ENCODE results near the gene HOGA1.
"Not testable (repeated sequence)": the region's sequence is repeated elsewhere in the genome, so short reads cannot be mapped to it uniquely, and the experiment has no call there.

The HOGA1 gene

GRCh38 chr10:97611473-97611872, 27.3 kb downstream of the HOGA1 start:
- DNase-seq (ENCODE audit: low read depth) = no peak

- DNase-seq (ENCODE audit: low read depth) = no peak
Observed at GRCh38 chr10:97612386-97612785, 28.2 kb downstream of the HOGA1 start.

GRCh38 chr10:97618285-97618684, 34.1 kb downstream of the HOGA1 start:
- no peak for DNase-seq (ENCODE audit: low read depth)

GRCh38 chr10:97618733-97619132, 34.5 kb downstream of the HOGA1 start:
- no peak for DNase-seq (ENCODE audit: low read depth)

GRCh38 chr10:97623277-97623676, 39.1 kb downstream of the HOGA1 start:
- no peak for DNase-seq (ENCODE audit: low read depth)

GRCh38 chr10:97627731-97628130, 43.5 kb downstream of the HOGA1 start:
- no peak for DNase-seq (ENCODE audit: low read depth)

GRCh38 chr10:97628228-97628627, 44.0 kb downstream of the HOGA1 start:
- no peak for DNase-seq (ENCODE audit: low read depth)

GRCh38 chr10:97629289-97629688, 45.1 kb downstream of the HOGA1 start:
- no peak for DNase-seq (ENCODE audit: low read depth)

- no peak for DNase-seq (ENCODE audit: low read depth)
Observed at GRCh38 chr10:97631098-97631497, 46.9 kb downstream of the HOGA1 start.

- peak; percentile 72 for DNase-seq (ENCODE audit: low read depth)
Observed at GRCh38 chr10:97632949-97633884, 49.0 kb downstream of the HOGA1 start, which contains the start of gene MORN4. TSS of gene MORN4 (minus strand) at chr10:97633500. CDS start at chr10:97619653, 13,847 bp downstream.

GRCh38 chr10:97633921-97634320, 49.7 kb downstream of the HOGA1 start:
- no peak for DNase-seq (ENCODE audit: low read depth)

- no peak for DNase-seq (ENCODE audit: low read depth)
Observed at GRCh38 chr10:97635577-97635976, 51.4 kb downstream of the HOGA1 start.

- DNase-seq (ENCODE audit: low read depth) = not testable (repeated sequence)
Observed at GRCh38 chr10:97639090-97639489, 54.9 kb downstream of the HOGA1 start.

- DNase-seq (ENCODE audit: low read depth) = peak; percentile 93
Observed at GRCh38 chr10:97640174-97640867, 56.1 kb downstream of the HOGA1 start, which contains the start of gene PI4K2A. TSS of gene PI4K2A (plus strand) at chr10:97640671. CDS start at chr10:97640743, 72 bp downstream.

- DNase-seq (ENCODE audit: low read depth) = peak; percentile 16
Observed at GRCh38 chr10:97640868-97641811, 57.0 kb downstream of the HOGA1 start.

GRCh38 chr10:97642471-97643159, 58.4 kb downstream of the HOGA1 start:
- DNase-seq (ENCODE audit: low read depth) = not testable (repeated sequence)

- no peak for DNase-seq (ENCODE audit: low read depth)
Observed at GRCh38 chr10:97643441-97643985, 59.3 kb downstream of the HOGA1 start.

GRCh38 chr10:97644936-97645335, 60.7 kb downstream of the HOGA1 start:
- no peak for DNase-seq (ENCODE audit: low read depth)

GRCh38 chr10:97647556-97647955, 63.4 kb downstream of the HOGA1 start:
- DNase-seq (ENCODE audit: low read depth) = no peak

GRCh38 chr10:97648562-97649404, 64.6 kb downstream of the HOGA1 start:
- DNase-seq (ENCODE audit: low read depth) = no peak

All from stimulated activated CD8-positive, alpha-beta memory T cell treated with anti-CD3 and anti-CD28 coated beads, Interleukin-15, amount 100 ng/mL, for 24 hours (primary cell).